ENCODE results near the gene CRADD.
"Not testable (repeated sequence)": the region's sequence is repeated elsewhere in the genome, so short reads cannot be mapped to it uniquely, and the experiment has no call there.

DNA sequence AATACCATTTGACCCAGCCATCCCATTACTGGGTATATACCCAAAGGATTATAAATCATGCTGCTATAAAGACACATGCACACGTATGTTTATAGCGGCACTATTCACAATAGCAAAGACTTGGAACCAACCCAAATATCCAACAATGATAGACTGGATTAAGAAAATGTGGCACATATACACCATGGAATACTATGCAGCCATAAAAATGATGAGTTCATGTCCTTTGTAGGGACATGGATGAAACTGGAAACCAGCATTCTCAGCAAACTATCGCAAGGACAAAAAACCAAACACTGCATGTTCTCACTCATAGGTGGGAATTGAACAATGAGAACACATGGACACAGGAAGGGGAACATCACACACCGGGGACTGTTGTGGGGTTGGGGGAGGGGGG lies 104.8 kb downstream of the CRADD start:
- TF ChIP-seq, protein P1, sequence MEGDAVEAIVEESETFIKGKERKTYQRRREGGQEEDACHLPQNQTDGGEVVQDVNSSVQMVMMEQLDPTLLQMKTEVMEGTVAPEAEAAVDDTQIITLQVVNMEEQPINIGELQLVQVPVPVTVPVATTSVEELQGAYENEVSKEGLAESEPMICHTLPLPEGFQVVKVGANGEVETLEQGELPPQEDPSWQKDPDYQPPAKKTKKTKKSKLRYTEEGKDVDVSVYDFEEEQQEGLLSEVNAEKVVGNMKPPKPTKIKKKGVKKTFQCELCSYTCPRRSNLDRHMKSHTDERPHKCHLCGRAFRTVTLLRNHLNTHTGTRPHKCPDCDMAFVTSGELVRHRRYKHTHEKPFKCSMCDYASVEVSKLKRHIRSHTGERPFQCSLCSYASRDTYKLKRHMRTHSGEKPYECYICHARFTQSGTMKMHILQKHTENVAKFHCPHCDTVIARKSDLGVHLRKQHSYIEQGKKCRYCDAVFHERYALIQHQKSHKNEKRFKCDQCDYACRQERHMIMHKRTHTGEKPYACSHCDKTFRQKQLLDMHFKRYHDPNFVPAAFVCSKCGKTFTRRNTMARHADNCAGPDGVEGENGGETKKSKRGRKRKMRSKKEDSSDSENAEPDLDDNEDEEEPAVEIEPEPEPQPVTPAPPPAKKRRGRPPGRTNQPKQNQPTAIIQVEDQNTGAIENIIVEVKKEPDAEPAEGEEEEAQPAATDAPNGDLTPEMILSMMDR (IDR thresholded peaks at IDR 0.05), result not testable (repeated sequence)
- not testable (repeated sequence) for TF ChIP-seq POLR2A, POLR2AphosphoS5 (IDR thresholded peaks at IDR 0.05)
